Testis (tissue), 3 donors: ENCODE data around the gene DISP2. TPM values are rescaled to one million over a fixed set of nuclear protein-coding genes. Genes with fewer than 3 reads are reported as not detected.
A peak's percentile ranks its signal among the peaks of the same experiment; 100 is the strongest.

Experiments
- DNase-seq: peaks from one replicate; pipeline ENCODE4 v3.0.0-alpha.2; 2019
- H3K27ac ChIP-seq, 2 donors: fragments of 200-600 bp; sonication (generic); one replicate each; pipeline ENCODE4 v1.5.1; 2019
- H3K27me3 ChIP-seq: fragments of 200-600 bp; sonication (generic); one replicate; pipeline ENCODE4 v1.5.1; 2019
- H3K36me3 ChIP-seq: fragments of 200-600 bp; sonication (generic); one replicate; pipeline ENCODE4 v1.5.1; 2017; ENCODE audit warnings: low read depth; ENCODE audit errors: missing control alignments
- H3K4me1 ChIP-seq: fragments of 200-600 bp; sonication (generic); one replicate; pipeline ENCODE4 v1.5.1; 2019
- H3K4me3 ChIP-seq, 2 donors: fragments of 200-600 bp; sonication (generic); one replicate each; pipeline ENCODE4 v1.5.1; 2017 to 2019
- H3K9me3 ChIP-seq: fragments of 200-600 bp; sonication (generic); one replicate; pipeline ENCODE4 v1.5.1; 2017
- POLR2A ChIP-seq: fragments of 450-650 bp; IDR thresholded peaks from one replicate; pipeline ENCODE4 v1.6.1; 2017; ENCODE audit warnings: antibody characterized with exemption, mild to moderate bottlenecking, moderate library complexity
- WGBS, 2 donors: methylation state at CpG; one replicate each; pipeline ENCODE4 v1.1.5; 2018; 5-methylcytosine and 5-hydroxymethylcytosine counted together
- intact Hi-C: fragments of 100-400 bp; cut with DNase I; formaldehyde crosslinking; loops from one replicate; pipeline ENCODE4 v1.15.1; 2023; ENCODE audit warnings: low total_unique reads
- polyA plus RNA-seq: library from polyadenylated mRNA; stranded (reverse); fragments of 350-450 nt; fragmentation: Illumina TruSeq; extraction: RNeasy Lipid Tissue Mini Kit (QIAGEN cat#74804); gene quantifications from one replicate; pipeline ENCODE4 v1.2.3, GENCODE V29; 2014; ENCODE audit warnings: low read depth, low replicate concordance; ENCODE audit not compliant: insufficient read depth
- total RNA-seq, 2 donors: library from RNA; depleted of rRNA; stranded (reverse); fragments of >200 nt; gene quantifications; one replicate each; pipeline ENCODE4 v1.2.3, GENCODE V29; 2016
- TF ChIP-seq, protein P1 (sequence below), 3 experiments: fragments of 450-650 bp in 2 of 3; fragments of 200-600 bp in 1 of 3; sonication (generic) in 1 of 3; IDR thresholded peaks; one replicate each; pipeline ENCODE4 v1.5.1; 2016 to 2019; ENCODE audit warnings: antibody characterized with exemption in 3 of 3, mild to moderate bottlenecking in 2 of 3, moderate library complexity in 1 of 3

The DISP2 gene
- total and polyA plus RNA-seq, 3 donors from 2014 or later = 3.0 to 7.6 (median 4.4) TPM

DNA sequence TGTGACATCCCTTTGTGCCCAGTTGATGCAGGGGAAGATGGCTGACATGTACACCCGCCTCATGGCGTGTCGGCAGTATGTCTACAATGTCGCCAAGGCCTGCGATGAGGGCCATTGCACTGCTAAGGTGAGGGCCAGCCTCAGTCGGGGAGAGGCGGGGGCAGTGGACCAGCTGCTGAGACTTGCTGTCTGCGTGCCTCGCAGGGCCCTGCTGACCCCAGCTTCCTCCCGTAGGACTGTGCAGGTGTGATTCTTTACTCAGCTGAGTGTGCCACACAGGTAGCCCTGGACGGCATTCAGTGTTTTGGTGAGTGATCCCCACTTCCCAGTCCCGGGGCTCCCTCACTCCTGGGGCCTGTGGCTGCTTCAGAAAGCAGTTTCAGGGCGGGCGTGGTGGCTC, 58.0 kb downstream of the DISP2 start:
- DNase-seq = no peak
- no peak for TF ChIP-seq POLR2A
- TF ChIP-seq, protein P1, sequence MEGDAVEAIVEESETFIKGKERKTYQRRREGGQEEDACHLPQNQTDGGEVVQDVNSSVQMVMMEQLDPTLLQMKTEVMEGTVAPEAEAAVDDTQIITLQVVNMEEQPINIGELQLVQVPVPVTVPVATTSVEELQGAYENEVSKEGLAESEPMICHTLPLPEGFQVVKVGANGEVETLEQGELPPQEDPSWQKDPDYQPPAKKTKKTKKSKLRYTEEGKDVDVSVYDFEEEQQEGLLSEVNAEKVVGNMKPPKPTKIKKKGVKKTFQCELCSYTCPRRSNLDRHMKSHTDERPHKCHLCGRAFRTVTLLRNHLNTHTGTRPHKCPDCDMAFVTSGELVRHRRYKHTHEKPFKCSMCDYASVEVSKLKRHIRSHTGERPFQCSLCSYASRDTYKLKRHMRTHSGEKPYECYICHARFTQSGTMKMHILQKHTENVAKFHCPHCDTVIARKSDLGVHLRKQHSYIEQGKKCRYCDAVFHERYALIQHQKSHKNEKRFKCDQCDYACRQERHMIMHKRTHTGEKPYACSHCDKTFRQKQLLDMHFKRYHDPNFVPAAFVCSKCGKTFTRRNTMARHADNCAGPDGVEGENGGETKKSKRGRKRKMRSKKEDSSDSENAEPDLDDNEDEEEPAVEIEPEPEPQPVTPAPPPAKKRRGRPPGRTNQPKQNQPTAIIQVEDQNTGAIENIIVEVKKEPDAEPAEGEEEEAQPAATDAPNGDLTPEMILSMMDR (IDR thresholded peaks at IDR 0.05) = no peak
- H3K36me3 ChIP-seq = no peaks in the 10 kb centered on the region
- intact Hi-C loops = loop anchor here (10.0 kb wide), 1 partner anchor 51 kb away; no protein-coding TSS in a partner anchor
- no peak overlapping the region for H3K4me3 ChIP-seq
- H3K4me1 ChIP-seq = peaks cover 13% of the 10 kb centered on the region
- no peaks in the 10 kb centered on the region for H3K27me3 ChIP-seq
- H3K9me3 ChIP-seq = no peaks in the 10 kb centered on the region
- WGBS, 2 donors = 94 to 100% methylated on average over 2 to 14 of the region's 14 CpGs
- H3K27ac ChIP-seq = no peak overlapping the region

DNA sequence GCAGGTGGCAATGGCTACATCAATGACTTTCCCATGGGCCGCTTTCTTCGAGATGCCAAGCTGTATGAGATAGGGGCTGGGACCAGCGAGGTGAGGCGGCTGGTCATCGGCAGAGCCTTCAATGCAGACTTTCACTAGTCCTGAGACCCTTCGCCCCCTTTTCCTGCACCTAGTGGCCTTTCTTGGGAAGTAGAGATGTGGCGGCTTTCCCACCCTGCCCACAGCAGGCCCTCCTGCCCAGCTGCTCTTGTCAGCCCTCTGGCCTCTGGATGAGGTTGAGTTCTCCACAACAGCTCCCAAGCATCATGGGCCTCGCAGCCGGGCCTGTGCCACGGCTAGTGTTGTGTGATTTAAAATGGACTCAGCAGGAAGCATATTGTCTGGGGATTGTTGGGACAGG, 60.1 kb downstream of the DISP2 start:
- Histone ChIP-seq H3K36me3 (no peaks in the 10 kb centered on the region), H3K4me3 (no peak overlapping the region), H3K9me3 (no peaks in the 10 kb centered on the region), H3K4me1 (peaks cover 23% of the 10 kb centered on the region), H3K27ac (no peak overlapping the region), H3K27me3 (no peaks in the 10 kb centered on the region)
- DNase-seq = no peak
- intact Hi-C loops = loop anchor here (10.0 kb wide), 1 partner anchor 53 kb away; no protein-coding TSS in a partner anchor
- no peak for TF ChIP-seq POLR2A
- TF ChIP-seq, protein P1 (IDR thresholded peaks at IDR 0.05) = no peak
- 87 to 91% methylated on average over 10 of the region's 10 CpGs for WGBS, 2 donors

DNA sequence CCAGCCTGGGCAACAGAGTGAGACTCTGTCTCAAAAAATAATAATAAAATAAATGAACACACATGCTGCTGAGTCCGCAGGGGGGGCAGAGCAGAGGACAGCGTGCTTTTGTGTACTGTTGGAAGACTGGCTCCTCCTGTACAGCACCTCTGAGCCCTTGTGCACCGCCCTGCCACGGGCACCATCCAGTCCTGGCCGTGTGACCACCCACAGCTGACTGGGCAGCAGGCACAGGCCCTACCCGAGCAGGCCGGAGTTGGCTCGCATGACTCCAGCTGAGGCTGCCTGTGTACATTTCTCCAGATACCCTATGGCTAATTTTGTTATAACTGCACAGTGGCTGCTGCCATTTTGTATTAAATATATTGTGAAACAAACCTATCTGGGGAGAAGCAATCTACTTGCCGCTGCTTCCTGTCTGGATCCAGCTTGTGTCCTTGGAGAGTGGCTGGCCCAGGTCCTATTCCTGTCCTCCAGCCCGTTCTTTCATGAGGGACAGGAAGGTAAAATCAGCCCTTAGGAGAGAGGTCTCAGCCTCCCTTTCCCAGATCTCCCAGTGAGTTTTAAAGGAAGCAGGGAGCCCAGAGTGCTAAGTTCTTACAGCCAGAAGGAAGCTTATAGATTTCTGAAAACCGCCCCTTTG, 62.2 kb downstream of the DISP2 start:
- TF ChIP-seq, protein P1 (IDR thresholded peaks at IDR 0.05) = no peak
- TF ChIP-seq POLR2A = no peak
- Histone ChIP-seq H3K36me3 (no peaks in the 10 kb centered on the region), H3K9me3 (no peaks in the 10 kb centered on the region), H3K4me3 (no peak overlapping the region), H3K27me3 (no peaks in the 10 kb centered on the region), H3K4me1 (peaks cover 23% of the 10 kb centered on the region), H3K27ac (peak overlapping the region; percentile 50 to 72)
- no peak for DNase-seq
- intact Hi-C loops = loop anchor here (10.0 kb wide), 1 partner anchor 135 kb away; the partner anchor contains the start of gene ANKRD63
- WGBS, 2 donors = 44 to 45% methylated on average over 11 of the region's 11 CpGs

DNA sequence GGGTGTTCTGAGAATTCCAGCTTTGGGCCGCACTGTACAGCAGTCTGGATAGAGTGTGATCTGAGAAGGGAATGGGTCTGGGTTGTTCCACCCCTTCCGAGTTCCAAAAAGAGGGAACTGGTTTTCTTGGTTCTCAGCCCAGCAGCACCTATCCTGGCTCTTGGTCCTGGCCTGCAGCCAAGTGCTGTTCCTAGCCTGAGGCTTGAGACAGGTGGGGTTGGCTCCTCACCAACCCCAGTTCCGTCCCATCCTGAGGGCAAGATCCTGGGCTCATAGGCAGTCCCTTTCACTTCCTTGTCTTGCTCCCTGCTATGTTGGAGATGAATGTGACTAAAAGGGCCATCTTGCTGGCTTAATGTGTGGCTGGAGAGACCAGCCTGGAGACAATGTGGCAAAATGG, 62.8 kb downstream of the DISP2 start:
- TF ChIP-seq, protein P1 (IDR thresholded peaks at IDR 0.05) = no peak
- no peak for TF ChIP-seq POLR2A
- DNase-seq = no peak
- H3K4me3 ChIP-seq = no peak overlapping the region
- no peaks in the 10 kb centered on the region for H3K9me3 ChIP-seq
- H3K36me3 ChIP-seq = no peaks in the 10 kb centered on the region
- H3K27me3 ChIP-seq = no peaks in the 10 kb centered on the region
- peaks cover 23% of the 10 kb centered on the region for H3K4me1 ChIP-seq
- H3K27ac ChIP-seq = peak overlapping the region; percentile 50 to 72
- intact Hi-C loops = loop anchor here (10.0 kb wide), 1 partner anchor 136 kb away; the partner anchor contains the start of gene ANKRD63
- WGBS, 2 donors = 33 to 36% methylated on average over 3 of the region's 3 CpGs
